ENCODE results near the gene ZC3H10. TPM values are rescaled to one million over a fixed set of nuclear protein-coding genes. Genes with fewer than 3 reads are reported as not detected.
"Not testable (repeated sequence)": the region's sequence is repeated elsewhere in the genome, so short reads cannot be mapped to it uniquely, and the experiment has no call there.

Gene ZC3H10
- 2.5 TPM for polyA plus RNA-seq (2013, experiment 1 of 2)
- polyA plus RNA-seq (2013, experiment 2 of 2) = 2.4 TPM

DNA sequence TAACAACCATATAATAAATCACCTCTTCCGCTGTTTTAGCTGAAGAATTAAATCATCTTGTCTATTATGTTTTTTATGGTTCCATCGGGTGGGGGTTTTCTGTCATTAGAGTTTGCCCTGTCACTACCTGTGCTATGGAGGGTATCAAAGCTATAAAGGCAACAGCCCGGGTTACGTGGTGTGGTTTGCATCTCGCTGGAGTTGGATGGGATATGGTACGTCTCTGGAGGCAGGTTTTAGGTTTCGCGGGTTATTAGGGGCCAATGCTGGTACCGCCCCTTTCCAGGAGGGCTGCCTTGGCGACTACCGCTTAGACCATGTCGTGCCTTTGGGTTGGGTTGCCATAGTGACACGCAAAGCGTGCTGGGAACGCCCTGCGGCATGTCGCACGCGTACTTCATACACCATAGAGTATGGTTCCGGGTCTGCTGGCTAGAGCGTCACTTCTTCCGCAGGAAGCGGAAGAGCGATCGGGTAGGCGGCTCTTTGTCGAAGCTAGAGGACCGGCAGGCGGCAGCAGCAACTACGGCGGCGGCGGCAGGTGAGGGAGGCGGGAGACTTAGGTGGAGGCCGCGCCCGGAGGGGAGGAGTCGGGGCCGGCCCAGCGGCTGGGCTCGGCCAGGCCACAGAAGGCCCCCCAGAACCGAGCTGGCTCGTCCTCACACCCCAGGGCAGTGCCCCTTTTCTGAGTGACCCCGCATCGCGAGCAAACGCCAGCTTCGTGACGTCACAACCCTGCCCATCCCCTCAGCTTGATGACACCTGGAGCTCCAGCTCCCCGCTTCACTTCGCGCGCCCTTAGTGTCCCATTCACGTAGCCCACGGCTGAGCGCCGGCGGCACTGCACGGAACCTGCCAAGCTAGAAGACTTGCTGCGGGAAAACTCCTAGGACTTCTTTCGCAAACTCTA is at the start of gene ZC3H10:
Gene ZC3H10, plus strand, starts transcription at position 489 of the 910 bp plus-strand sequence. CDS start 2,297 bp downstream, outside the sequence.
- H3K4me3 ChIP-seq (ENCODE audit: insufficient read depth in 1 of 2, low read depth in 1 of 2, low read length in 2 of 2) = peak within 1 kb of the TSS; percentile 77 to 86
- peak within 1 kb of the TSS; percentile 50 for H4K8ac ChIP-seq (ENCODE audit: low read length)
- H2BK5ac ChIP-seq (ENCODE audit: low read depth, low read length, poor library complexity, severe bottlenecking) = peak within 1 kb of the TSS; percentile 24
- no peaks in the 10 kb centered on the region for H3K27me3 ChIP-seq (ENCODE audit: control insufficient read depth in 1 of 2, insufficient read depth in 1 of 2, low read length in 2 of 2)
- H3K18ac ChIP-seq (ENCODE audit: low read depth in 1 of 2, low read length in 2 of 2) = peak within 1 kb of the TSS; percentile 79 to 92
- H2BK120ac ChIP-seq (ENCODE audit: low read depth, low read length) = peak within 1 kb of the TSS; percentile 75
- H2AK5ac ChIP-seq (ENCODE audit: low read length, severe bottlenecking) = peak within 1 kb of the TSS; percentile 57
- peak within 1 kb of the TSS; percentile 64 for H4K91ac ChIP-seq (ENCODE audit: low read length)
- WGBS = under 1% methylated on average over 56 of the region's 61 CpGs
- peak within 1 kb of the TSS; percentile 76 for H2AFZ ChIP-seq (ENCODE audit: low read depth, low read length)
- H3K14ac ChIP-seq (ENCODE audit: low read length in 2 of 2) = peak within 1 kb of the TSS in 1 of 2 experiments; percentile 44
- peak within 1 kb of the TSS; percentile 70 to 75 for H3K4ac ChIP-seq (ENCODE audit: low read depth in 1 of 2, low read length in 2 of 2)
- H3K4me2 ChIP-seq (ENCODE audit: low read length, poor library complexity, severe bottlenecking) = peak within 1 kb of the TSS; percentile 74
- peak within 1 kb of the TSS in 1 of 2 experiments; percentile 10 for H3K23ac ChIP-seq (ENCODE audit: low read length in 2 of 2)
- peaks cover 26 to 50% of the 10 kb centered on the region in 2 experiments for H3K36me3 ChIP-seq (ENCODE audit: control insufficient read depth in 1 of 2, insufficient read depth in 2 of 2, low read depth in 1 of 2, low read length in 2 of 2)
- no peaks in the 10 kb centered on the region for H3K9me3 ChIP-seq (ENCODE audit: control insufficient read depth, low read length)
- peak within 1 kb of the TSS; percentile 94 for H2BK15ac ChIP-seq (ENCODE audit: low read depth, poor library complexity, severe bottlenecking)
- peak within 1 kb of the TSS; percentile 97 for H3K27ac ChIP-seq (ENCODE audit: low read length, poor library complexity, severe bottlenecking)
- peak within 1 kb of the TSS; percentile 99 for H3K9ac ChIP-seq (ENCODE audit: low read length)
- DNase-seq = peak; percentile 99
- peak within 1 kb of the TSS; percentile 75 to 84 for H2BK12ac ChIP-seq (ENCODE audit: low read length in 2 of 2)
- peaks cover 32% of the 10 kb centered on the region for H3K79me1 ChIP-seq (replicated peaks; ENCODE audit: low read length, poor library complexity, severe bottlenecking)
- peaks cover 12% of the 10 kb centered on the region for H3K4me1 ChIP-seq (ENCODE audit: control insufficient read depth, insufficient read depth, low read depth, low read length)

DNA sequence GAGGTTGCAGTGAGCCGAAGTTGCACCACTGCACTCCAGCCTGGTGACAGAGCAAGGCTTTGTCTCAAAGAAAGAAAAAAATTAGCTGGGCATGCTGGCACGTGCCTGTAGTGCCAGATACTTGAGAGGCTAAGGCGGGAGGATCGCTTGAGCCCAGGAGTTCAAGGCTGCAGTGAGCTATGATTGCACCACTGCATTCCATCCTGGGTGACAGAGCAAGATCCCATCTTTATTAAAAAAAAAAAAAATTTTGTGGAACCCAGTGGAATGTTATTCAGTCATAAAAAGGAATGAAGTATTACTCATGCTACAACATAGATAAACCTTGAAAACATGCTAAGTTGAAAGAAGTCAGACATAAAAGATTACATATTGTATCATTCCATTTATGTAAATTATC is 46.4 kb upstream of the ZC3H10 start:
- WGBS = 73% methylated on average over 4 of the region's 4 CpGs
- no peak overlapping the region for H2AK5ac ChIP-seq (ENCODE audit: low read length, severe bottlenecking)
- peak; percentile 9 for DNase-seq
- no peak overlapping the region for H2BK5ac ChIP-seq (ENCODE audit: low read depth, low read length, poor library complexity, severe bottlenecking)
- no peaks in the 10 kb centered on the region for H3K4me1 ChIP-seq (ENCODE audit: control insufficient read depth, insufficient read depth, low read depth, low read length)
- no peak overlapping the region for H3K14ac ChIP-seq (ENCODE audit: low read length in 2 of 2)
- no peaks in the 10 kb centered on the region for H3K36me3 ChIP-seq (ENCODE audit: control insufficient read depth in 1 of 2, insufficient read depth in 2 of 2, low read depth in 1 of 2, low read length in 2 of 2)
- no peak overlapping the region for H4K91ac ChIP-seq (ENCODE audit: low read length)
- H3K27me3 ChIP-seq (ENCODE audit: control insufficient read depth in 1 of 2, insufficient read depth in 1 of 2, low read length in 2 of 2) = no peaks in the 10 kb centered on the region
- no peak overlapping the region for H2BK12ac ChIP-seq (ENCODE audit: low read length in 2 of 2)
- no peak overlapping the region for H3K4me2 ChIP-seq (ENCODE audit: low read length, poor library complexity, severe bottlenecking)
- no peaks in the 10 kb centered on the region for H3K79me1 ChIP-seq (replicated peaks; ENCODE audit: low read length, poor library complexity, severe bottlenecking)
- no peak overlapping the region for H3K4ac ChIP-seq (ENCODE audit: low read depth in 1 of 2, low read length in 2 of 2)
- no peaks in the 10 kb centered on the region for H3K9me3 ChIP-seq (ENCODE audit: control insufficient read depth, low read length)
- no peak overlapping the region for H2AFZ ChIP-seq (ENCODE audit: low read depth, low read length)
- no peak overlapping the region for H4K8ac ChIP-seq (ENCODE audit: low read length)
- H3K27ac ChIP-seq (ENCODE audit: low read length, poor library complexity, severe bottlenecking) = no peak overlapping the region
- H2BK15ac ChIP-seq (ENCODE audit: low read depth, poor library complexity, severe bottlenecking) = no peak overlapping the region
- no peak overlapping the region for H3K18ac ChIP-seq (ENCODE audit: low read depth in 1 of 2, low read length in 2 of 2)
- H3K23ac ChIP-seq (ENCODE audit: low read length in 2 of 2) = no peak overlapping the region
- H3K9ac ChIP-seq (ENCODE audit: low read length) = no peak overlapping the region
- H3K4me3 ChIP-seq (ENCODE audit: insufficient read depth in 1 of 2, low read depth in 1 of 2, low read length in 2 of 2) = no peak overlapping the region
- H2BK120ac ChIP-seq (ENCODE audit: low read depth, low read length) = no peak overlapping the region

GRCh38 chr12:56074396-56074795 is 43.7 kb upstream of the ZC3H10 start:
- Histone ChIP-seq H4K8ac (ENCODE audit: low read length) (no peak overlapping the region), H3K9me3 (ENCODE audit: control insufficient read depth, low read length) (no peaks in the 10 kb centered on the region), H3K14ac (ENCODE audit: low read length in 2 of 2) (no peak overlapping the region), H2BK5ac (ENCODE audit: low read depth, low read length, poor library complexity, severe bottlenecking) (no peak overlapping the region), H3K4me3 (ENCODE audit: insufficient read depth in 1 of 2, low read depth in 1 of 2, low read length in 2 of 2) (no peak overlapping the region), H3K4me2 (ENCODE audit: low read length, poor library complexity, severe bottlenecking) (no peak overlapping the region), H3K18ac (ENCODE audit: low read depth in 1 of 2, low read length in 2 of 2) (no peak overlapping the region), H3K36me3 (ENCODE audit: control insufficient read depth in 1 of 2, insufficient read depth in 2 of 2, low read depth in 1 of 2, low read length in 2 of 2) (no peaks in the 10 kb centered on the region), H3K23ac (ENCODE audit: low read length in 2 of 2) (no peak overlapping the region), H2BK12ac (ENCODE audit: low read length in 2 of 2) (no peak overlapping the region), H2BK15ac (ENCODE audit: low read depth, poor library complexity, severe bottlenecking) (no peak overlapping the region), H3K4ac (ENCODE audit: low read depth in 1 of 2, low read length in 2 of 2) (no peak overlapping the region), H2BK120ac (ENCODE audit: low read depth, low read length) (no peak overlapping the region), H4K91ac (ENCODE audit: low read length) (no peak overlapping the region), H3K4me1 (ENCODE audit: control insufficient read depth, insufficient read depth, low read depth, low read length) (peaks cover 5% of the 10 kb centered on the region), H2AFZ (ENCODE audit: low read depth, low read length) (no peak overlapping the region), H3K79me1 (replicated peaks; ENCODE audit: low read length, poor library complexity, severe bottlenecking) (no peaks in the 10 kb centered on the region), H3K27me3 (ENCODE audit: control insufficient read depth in 1 of 2, insufficient read depth in 1 of 2, low read length in 2 of 2) (no peaks in the 10 kb centered on the region), H3K27ac (ENCODE audit: low read length, poor library complexity, severe bottlenecking) (no peak overlapping the region), H3K9ac (ENCODE audit: low read length) (no peak overlapping the region), H2AK5ac (ENCODE audit: low read length, severe bottlenecking) (no peak overlapping the region)
- 80% methylated on average over 5 of the region's 5 CpGs for WGBS
- no peak for DNase-seq

- peaks cover 18 to 29% of the 10 kb centered on the region in 2 experiments for H3K27me3 ChIP-seq (ENCODE audit: control insufficient read depth in 1 of 2, insufficient read depth in 1 of 2, low read length in 2 of 2)
- not testable (repeated sequence) for H3K23ac ChIP-seq (ENCODE audit: low read length in 2 of 2)
These were observed 40.1 kb upstream of the ZC3H10 start for GRCh38 chr12:56077966-56078365.

More at GRCh38 chr12:56077966-56078365, 40.1 kb upstream of the ZC3H10 start:
- H2BK5ac ChIP-seq (ENCODE audit: low read depth, low read length, poor library complexity, severe bottlenecking); H3K9me3 ChIP-seq (ENCODE audit: control insufficient read depth, low read length); H3K18ac ChIP-seq (ENCODE audit: low read depth in 1 of 2, low read length in 2 of 2); H3K4me3 ChIP-seq (ENCODE audit: insufficient read depth in 1 of 2, low read depth in 1 of 2, low read length in 2 of 2); H3K4me2 ChIP-seq (ENCODE audit: low read length, poor library complexity, severe bottlenecking); H3K4ac ChIP-seq (ENCODE audit: low read depth in 1 of 2, low read length in 2 of 2); H3K9ac ChIP-seq (ENCODE audit: low read length); H3K79me1 ChIP-seq (replicated peaks; ENCODE audit: low read length, poor library complexity, severe bottlenecking); H3K36me3 ChIP-seq (ENCODE audit: control insufficient read depth in 1 of 2, insufficient read depth in 2 of 2, low read depth in 1 of 2, low read length in 2 of 2); H4K91ac ChIP-seq (ENCODE audit: low read length); H2BK12ac ChIP-seq (ENCODE audit: low read length in 2 of 2); H2BK120ac ChIP-seq (ENCODE audit: low read depth, low read length); H3K14ac ChIP-seq (ENCODE audit: low read length in 2 of 2); H2AK5ac ChIP-seq (ENCODE audit: low read length, severe bottlenecking); H2AFZ ChIP-seq (ENCODE audit: low read depth, low read length); DNase-seq; H4K8ac ChIP-seq (ENCODE audit: low read length); H2BK15ac ChIP-seq (ENCODE audit: low read depth, poor library complexity, severe bottlenecking); H3K27ac ChIP-seq (ENCODE audit: low read length, poor library complexity, severe bottlenecking): not testable (repeated sequence)
- 86% methylated on average over 9 of the region's 9 CpGs for WGBS
- H3K4me1 ChIP-seq (ENCODE audit: control insufficient read depth, insufficient read depth, low read depth, low read length) = peaks cover 18% of the 10 kb centered on the region
